Panc1 (cell line): ENCODE data around the gene ADCYAP1R1.

Source experiments
- SIN3A ChIP-seq: IDR thresholded peaks from 2 replicates; pipeline ENCODE4 v1.6.1; 2012; ENCODE audit warnings: low read depth, mild to moderate bottlenecking, low read length, moderate library complexity, borderline replicate concordance; ENCODE audit not compliant: insufficient read depth
- TCF7L2 ChIP-seq: IDR thresholded peaks from 2 replicates; pipeline ENCODE4 v1.6.1; 2011; ENCODE audit warnings: mild to moderate bottlenecking, low read depth, low read length, inconsistent platforms
- TF ChIP-seq, protein P1 (sequence below): fragments of 450-650 bp; IDR thresholded peaks from 2 replicates; pipeline ENCODE4 v1.5.1; 2017; ENCODE audit warnings: mild to moderate bottlenecking
- TF ChIP-seq, protein P2 (sequence below), 2 experiments: IDR thresholded peaks; 2 replicates each; pipeline ENCODE4 v1.6.1; 2011 to 2012; ENCODE audit warnings: low read depth in 2 of 2, control low read depth in 1 of 2, low read length in 1 of 2, mild to moderate bottlenecking in 1 of 2, moderate library complexity in 1 of 2; ENCODE audit not compliant: insufficient read depth in 1 of 2

DNA sequence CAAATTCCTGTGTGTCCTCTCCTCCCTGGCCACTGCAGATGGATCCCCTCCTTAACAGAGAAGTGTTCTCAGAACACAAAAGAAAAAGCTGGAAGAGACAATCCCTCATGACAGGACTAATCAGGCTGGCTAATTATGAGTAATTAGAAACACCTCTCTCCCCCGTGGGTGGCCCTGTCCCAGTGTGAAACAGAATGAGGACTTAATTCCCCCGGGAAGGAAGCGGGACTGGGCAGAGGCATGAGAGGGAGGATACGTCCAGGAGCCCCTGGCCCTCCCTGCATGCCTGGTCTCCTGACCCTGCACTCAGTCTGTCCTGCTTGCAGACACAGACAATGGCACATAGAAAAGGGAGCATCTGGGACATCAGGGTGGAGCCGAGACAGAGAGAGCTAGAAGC, 7.6 kb upstream of the ADCYAP1R1 start:
- TF ChIP-seq SIN3A (no peak), TCF7L2 (no peak)
- TF ChIP-seq, protein P1, sequence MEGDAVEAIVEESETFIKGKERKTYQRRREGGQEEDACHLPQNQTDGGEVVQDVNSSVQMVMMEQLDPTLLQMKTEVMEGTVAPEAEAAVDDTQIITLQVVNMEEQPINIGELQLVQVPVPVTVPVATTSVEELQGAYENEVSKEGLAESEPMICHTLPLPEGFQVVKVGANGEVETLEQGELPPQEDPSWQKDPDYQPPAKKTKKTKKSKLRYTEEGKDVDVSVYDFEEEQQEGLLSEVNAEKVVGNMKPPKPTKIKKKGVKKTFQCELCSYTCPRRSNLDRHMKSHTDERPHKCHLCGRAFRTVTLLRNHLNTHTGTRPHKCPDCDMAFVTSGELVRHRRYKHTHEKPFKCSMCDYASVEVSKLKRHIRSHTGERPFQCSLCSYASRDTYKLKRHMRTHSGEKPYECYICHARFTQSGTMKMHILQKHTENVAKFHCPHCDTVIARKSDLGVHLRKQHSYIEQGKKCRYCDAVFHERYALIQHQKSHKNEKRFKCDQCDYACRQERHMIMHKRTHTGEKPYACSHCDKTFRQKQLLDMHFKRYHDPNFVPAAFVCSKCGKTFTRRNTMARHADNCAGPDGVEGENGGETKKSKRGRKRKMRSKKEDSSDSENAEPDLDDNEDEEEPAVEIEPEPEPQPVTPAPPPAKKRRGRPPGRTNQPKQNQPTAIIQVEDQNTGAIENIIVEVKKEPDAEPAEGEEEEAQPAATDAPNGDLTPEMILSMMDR, result no peak
- TF ChIP-seq, protein P2, sequence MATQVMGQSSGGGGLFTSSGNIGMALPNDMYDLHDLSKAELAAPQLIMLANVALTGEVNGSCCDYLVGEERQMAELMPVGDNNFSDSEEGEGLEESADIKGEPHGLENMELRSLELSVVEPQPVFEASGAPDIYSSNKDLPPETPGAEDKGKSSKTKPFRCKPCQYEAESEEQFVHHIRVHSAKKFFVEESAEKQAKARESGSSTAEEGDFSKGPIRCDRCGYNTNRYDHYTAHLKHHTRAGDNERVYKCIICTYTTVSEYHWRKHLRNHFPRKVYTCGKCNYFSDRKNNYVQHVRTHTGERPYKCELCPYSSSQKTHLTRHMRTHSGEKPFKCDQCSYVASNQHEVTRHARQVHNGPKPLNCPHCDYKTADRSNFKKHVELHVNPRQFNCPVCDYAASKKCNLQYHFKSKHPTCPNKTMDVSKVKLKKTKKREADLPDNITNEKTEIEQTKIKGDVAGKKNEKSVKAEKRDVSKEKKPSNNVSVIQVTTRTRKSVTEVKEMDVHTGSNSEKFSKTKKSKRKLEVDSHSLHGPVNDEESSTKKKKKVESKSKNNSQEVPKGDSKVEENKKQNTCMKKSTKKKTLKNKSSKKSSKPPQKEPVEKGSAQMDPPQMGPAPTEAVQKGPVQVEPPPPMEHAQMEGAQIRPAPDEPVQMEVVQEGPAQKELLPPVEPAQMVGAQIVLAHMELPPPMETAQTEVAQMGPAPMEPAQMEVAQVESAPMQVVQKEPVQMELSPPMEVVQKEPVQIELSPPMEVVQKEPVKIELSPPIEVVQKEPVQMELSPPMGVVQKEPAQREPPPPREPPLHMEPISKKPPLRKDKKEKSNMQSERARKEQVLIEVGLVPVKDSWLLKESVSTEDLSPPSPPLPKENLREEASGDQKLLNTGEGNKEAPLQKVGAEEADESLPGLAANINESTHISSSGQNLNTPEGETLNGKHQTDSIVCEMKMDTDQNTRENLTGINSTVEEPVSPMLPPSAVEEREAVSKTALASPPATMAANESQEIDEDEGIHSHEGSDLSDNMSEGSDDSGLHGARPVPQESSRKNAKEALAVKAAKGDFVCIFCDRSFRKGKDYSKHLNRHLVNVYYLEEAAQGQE (IDR thresholded peaks at IDR 0.05; ENCODE audit: insufficient read depth in 1 of 2, low read depth in 2 of 2, low read length in 1 of 2), result no peak
